H1 (cell line): ENCODE results near the gene FXYD3.

Source experiments
- EP300 ChIP-seq, 2 experiments: IDR thresholded peaks; 1 replicate in 1 of 2; 2 replicates in 1 of 2; pipeline ENCODE4 v1.6.1; 2011 to 2012; ENCODE audit warnings: low read depth in 2 of 2, low read length in 2 of 2, mild to moderate bottlenecking in 2 of 2, borderline replicate concordance in 1 of 2, inconsistent platforms in 1 of 2, moderate library complexity in 1 of 2
- EZH2 ChIP-seq: fragments of 200-600 bp; sonication (generic); IDR thresholded peaks from 2 replicates; pipeline ENCODE4 v1.7.1; 2012; ENCODE audit warnings: low read depth, mild to moderate bottlenecking, moderate library complexity, low read length, inconsistent platforms; ENCODE audit not compliant: severe bottlenecking
- GABPA ChIP-seq: IDR thresholded peaks from 2 replicates; pipeline ENCODE4 v1.6.1; 2011; ENCODE audit warnings: mild to moderate bottlenecking, low read length, moderate library complexity, borderline replicate concordance; ENCODE audit not compliant: insufficient read depth
- JUND ChIP-seq: IDR thresholded peaks from 2 replicates; pipeline ENCODE4 v1.6.1; 2011; ENCODE audit warnings: mild to moderate bottlenecking, improper control_type of control experiment, low read length
- MAFK ChIP-seq: IDR thresholded peaks from 2 replicates; pipeline ENCODE4 v1.6.1; 2012; ENCODE audit warnings: low read depth, mild to moderate bottlenecking, improper control_type of control experiment, low read length
- POLR2A ChIP-seq, 2 experiments: IDR thresholded peaks; 1 replicate in 1 of 2; 2 replicates in 1 of 2; pipeline ENCODE4 v1.6.1; 2011; ENCODE audit warnings: low read depth in 2 of 2, low read length in 2 of 2, mild to moderate bottlenecking in 2 of 2; ENCODE audit errors: control extremely low read depth in 1 of 2
- RAD21 ChIP-seq, 2 experiments: IDR thresholded peaks in 1 of 2; conservative IDR thresholded peaks in 1 of 2; 2 replicates each; pipeline ENCODE4 v1.6.1; 2011; ENCODE audit warnings: low read depth in 2 of 2, low read length in 2 of 2, improper control_type of control experiment in 1 of 2, inconsistent platforms in 1 of 2, mild to moderate bottlenecking in 1 of 2, moderate library complexity in 1 of 2
- RXRA ChIP-seq: IDR thresholded peaks from 2 replicates; pipeline ENCODE4 v1.6.1; 2011; ENCODE audit warnings: low read depth, mild to moderate bottlenecking, low read length, moderate library complexity; ENCODE audit not compliant: insufficient read depth
- SIN3A ChIP-seq, 2 experiments: IDR thresholded peaks in 1 of 2; conservative IDR thresholded peaks in 1 of 2; 2 replicates each; pipeline ENCODE4 v1.6.1; 2011 to 2012; ENCODE audit warnings: low read length in 2 of 2, improper control_type of control experiment in 1 of 2, low read depth in 1 of 2, mild to moderate bottlenecking in 1 of 2
- SIX5 ChIP-seq: IDR thresholded peaks from 2 replicates; pipeline ENCODE4 v1.6.1; 2011; ENCODE audit warnings: mild to moderate bottlenecking, low read depth, low read length
- SRF ChIP-seq: IDR thresholded peaks from 2 replicates; pipeline ENCODE4 v1.6.1; 2011; ENCODE audit warnings: mild to moderate bottlenecking, low read depth, low read length, moderate library complexity
- TF ChIP-seq, protein P1 (sequence below), 3 experiments: IDR thresholded peaks; 1 replicate in 2 of 3; 2 replicates in 1 of 3; pipeline versions ENCODE4 v1.5.1 to v1.6.1; 2011; ENCODE audit warnings: low read length in 3 of 3, mild to moderate bottlenecking in 3 of 3, inconsistent platforms in 2 of 3, low read depth in 1 of 3, moderate library complexity in 1 of 3; ENCODE audit not compliant: insufficient read depth in 1 of 3; ENCODE audit errors: control extremely low read depth in 1 of 3

DNA sequence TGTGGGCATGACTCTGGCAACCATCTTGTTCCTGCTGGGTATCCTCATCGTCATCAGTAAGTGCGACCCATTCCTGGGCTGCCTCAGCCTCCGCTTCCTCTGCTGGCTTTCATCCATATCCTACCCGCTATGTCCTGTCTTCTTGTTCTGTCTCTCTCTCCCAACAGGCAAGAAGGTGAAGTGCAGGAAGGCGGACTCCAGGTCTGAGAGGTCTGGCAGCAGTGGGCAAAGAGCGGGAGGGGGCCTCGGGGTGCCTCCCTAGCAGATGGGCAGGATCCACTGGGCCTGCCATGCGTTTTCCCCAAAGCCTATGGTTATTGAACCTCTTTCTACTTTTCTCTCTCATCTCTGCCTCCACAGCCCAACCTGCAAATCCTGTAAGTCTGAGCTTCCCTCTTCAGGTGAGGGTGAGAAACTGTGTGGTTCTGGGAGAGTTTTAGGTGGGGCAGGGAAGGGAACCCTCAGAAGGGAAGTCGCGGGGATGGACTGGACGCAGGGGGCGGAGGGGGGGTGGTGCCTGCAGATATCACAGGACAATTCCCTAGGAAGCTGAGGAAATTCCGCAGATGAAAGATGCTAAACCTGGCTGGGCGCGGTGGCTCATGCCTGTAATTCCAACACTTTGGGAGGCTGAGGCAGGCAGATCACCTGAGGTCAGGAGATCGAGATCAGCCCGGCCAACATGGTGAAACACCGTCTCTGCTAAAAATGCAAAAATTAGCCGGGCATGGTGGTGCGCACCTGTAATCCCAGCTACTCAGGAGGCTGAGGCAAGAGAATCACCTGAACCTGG lies 35.8 kb downstream of the FXYD3 start:
- TF ChIP-seq, protein P1, sequence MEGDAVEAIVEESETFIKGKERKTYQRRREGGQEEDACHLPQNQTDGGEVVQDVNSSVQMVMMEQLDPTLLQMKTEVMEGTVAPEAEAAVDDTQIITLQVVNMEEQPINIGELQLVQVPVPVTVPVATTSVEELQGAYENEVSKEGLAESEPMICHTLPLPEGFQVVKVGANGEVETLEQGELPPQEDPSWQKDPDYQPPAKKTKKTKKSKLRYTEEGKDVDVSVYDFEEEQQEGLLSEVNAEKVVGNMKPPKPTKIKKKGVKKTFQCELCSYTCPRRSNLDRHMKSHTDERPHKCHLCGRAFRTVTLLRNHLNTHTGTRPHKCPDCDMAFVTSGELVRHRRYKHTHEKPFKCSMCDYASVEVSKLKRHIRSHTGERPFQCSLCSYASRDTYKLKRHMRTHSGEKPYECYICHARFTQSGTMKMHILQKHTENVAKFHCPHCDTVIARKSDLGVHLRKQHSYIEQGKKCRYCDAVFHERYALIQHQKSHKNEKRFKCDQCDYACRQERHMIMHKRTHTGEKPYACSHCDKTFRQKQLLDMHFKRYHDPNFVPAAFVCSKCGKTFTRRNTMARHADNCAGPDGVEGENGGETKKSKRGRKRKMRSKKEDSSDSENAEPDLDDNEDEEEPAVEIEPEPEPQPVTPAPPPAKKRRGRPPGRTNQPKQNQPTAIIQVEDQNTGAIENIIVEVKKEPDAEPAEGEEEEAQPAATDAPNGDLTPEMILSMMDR (IDR thresholded peaks at IDR 0.05; ENCODE audit: control extremely low read depth in 1 of 3, insufficient read depth in 1 of 3, low read depth in 1 of 3, low read length in 3 of 3), result peak in 2 of 3 experiments; percentile 10 to 35; a peak in 2 of 4 replicates
- no peak for TF ChIP-seq EZH2
- no peak for TF ChIP-seq RXRA
- TF ChIP-seq SIN3A (conservative IDR thresholded peaks at IDR 0.05 in 1 of 2, IDR thresholded peaks at IDR 0.05 in 1 of 2; ENCODE audit: low read depth in 1 of 2, low read length in 2 of 2), result no peak
- TF ChIP-seq MAFK, result no peak
- TF ChIP-seq POLR2A (IDR thresholded peaks at IDR 0.05; ENCODE audit: control extremely low read depth in 1 of 2, low read depth in 2 of 2, low read length in 2 of 2), result peak in 1 of 2 experiments; percentile 51; a peak in 1 of 3 replicates
- TF ChIP-seq GABPA, result no peak
- TF ChIP-seq JUND, result no peak
- no peak for TF ChIP-seq SIX5
- no peak for TF ChIP-seq RAD21 (IDR thresholded peaks at IDR 0.05 in 1 of 2, conservative IDR thresholded peaks at IDR 0.05 in 1 of 2; ENCODE audit: low read depth in 2 of 2, low read length in 2 of 2)
- no peak for TF ChIP-seq SRF
- TF ChIP-seq EP300 (IDR thresholded peaks at IDR 0.05; ENCODE audit: borderline replicate concordance in 1 of 2, low read depth in 2 of 2, low read length in 2 of 2), result no peak
